NCI-H2196 (cell line): Measurements from ENCODE around the gene DCC.

Experiments
- DNase-seq: peaks from one replicate; lab custom pipeline; 2025; ENCODE audit not compliant: unreplicated experiment; lab: John Stamatoyannopoulos, UW

The DCC gene

DNA sequence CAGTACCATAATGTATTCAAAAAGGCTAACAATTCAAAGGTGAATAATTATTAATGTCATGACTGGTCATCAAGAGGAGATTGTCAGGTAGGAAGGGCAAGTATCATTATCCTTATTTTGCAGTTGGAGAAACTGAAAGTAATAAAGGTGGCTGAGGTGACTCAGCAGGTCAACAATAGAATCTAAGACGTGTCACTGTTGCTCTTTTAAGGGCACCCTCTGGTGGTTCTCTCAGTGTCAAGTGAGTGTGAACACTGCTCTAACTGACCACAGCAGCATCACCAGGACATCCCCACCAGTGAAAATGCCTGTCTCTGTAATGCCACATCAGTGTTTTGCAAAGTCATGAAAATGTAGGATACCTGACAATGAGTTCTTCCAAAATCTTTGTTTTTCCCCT is 69.7 kb downstream of the DCC start:
- no peak for DNase-seq

GRCh38 chr18:52415131-52415530 is 75.1 kb downstream of the DCC start:
- DNase-seq, result no peak

- no peak for DNase-seq
These were observed 83.1 kb downstream of the DCC start for GRCh38 chr18:52422985-52423601.

GRCh38 chr18:52426041-52426440 is 86.0 kb downstream of the DCC start:
- DNase-seq, result no peak

GRCh38 chr18:52426462-52426861 is 86.5 kb downstream of the DCC start:
- no peak for DNase-seq

DNA sequence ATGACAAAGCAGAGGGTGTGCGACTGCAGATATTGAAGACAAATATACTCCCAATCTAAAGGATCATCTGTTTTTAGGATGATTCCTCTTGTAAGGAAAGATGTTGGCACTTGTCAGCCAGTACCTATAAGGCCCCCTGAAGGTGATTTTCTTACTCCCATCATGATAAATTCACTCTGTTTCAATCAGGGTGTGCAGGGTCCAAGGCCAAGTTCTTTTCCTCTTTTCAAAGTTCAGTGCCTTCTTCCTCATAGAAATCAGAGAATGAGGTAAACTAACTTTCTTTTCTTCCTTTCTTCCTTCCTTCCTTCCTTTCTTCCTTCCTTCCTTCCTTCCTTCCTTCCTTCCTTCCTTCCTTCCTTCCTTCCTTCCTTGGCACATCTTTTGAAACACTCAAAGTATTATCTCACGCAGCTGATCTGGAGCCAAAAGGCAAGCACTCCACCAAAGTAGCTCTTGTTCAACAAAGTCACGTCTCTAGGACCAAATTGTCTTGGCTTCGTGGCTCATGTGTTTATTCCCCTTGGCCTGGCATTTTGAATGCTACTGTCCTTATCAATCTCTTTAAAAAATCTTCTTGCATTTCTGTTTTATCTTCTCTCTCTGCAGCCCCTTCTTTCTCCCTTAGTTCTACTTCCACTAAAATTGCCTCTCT is 87.7 kb downstream of the DCC start:
- no peak for DNase-seq

GRCh38 chr18:52431683-52432082 is 91.7 kb downstream of the DCC start:
- no peak for DNase-seq

GRCh38 chr18:52433797-52434196 is 93.8 kb downstream of the DCC start:
- DNase-seq, result no peak

DNA sequence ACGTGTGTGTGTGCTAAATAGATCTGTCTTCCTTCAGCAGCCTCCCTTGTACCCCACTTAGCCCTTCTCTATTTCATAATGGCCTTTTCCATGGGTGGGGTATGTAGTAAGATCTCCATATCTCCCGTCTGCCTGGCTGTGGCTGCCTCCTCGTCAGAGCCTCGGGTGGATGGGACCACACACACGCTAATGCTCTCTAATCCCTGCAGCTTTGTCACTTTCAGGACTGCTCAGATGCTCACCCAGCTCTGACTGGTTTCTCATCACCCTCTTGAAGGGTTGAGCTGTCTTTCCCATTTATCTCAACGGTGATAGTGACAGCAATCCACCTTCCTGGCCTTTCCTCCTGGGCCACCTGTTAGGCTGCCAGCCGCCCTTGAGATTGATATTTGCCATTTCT is 95.3 kb downstream of the DCC start:
- DNase-seq, result no peak

DNA sequence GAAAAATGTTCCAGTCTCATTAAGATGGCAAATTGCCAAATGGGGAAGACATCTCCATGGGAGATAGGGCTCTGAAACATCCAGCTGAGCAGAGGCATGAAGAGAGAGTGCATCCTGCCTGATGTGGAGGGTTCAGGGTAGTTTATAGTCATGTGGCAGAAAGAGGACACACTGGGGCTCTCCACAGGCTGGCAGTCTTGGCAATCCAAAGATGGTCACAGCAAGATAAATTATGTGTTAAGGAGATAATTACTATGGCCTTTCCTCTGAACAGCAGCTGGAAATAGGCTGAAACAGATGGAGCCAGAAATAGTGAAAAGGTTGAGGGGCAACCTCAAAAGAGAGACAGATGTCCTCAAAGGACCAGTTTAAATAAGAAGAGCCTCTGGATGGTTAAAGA is 97.2 kb downstream of the DCC start:
- DNase-seq, result no peak

DNA sequence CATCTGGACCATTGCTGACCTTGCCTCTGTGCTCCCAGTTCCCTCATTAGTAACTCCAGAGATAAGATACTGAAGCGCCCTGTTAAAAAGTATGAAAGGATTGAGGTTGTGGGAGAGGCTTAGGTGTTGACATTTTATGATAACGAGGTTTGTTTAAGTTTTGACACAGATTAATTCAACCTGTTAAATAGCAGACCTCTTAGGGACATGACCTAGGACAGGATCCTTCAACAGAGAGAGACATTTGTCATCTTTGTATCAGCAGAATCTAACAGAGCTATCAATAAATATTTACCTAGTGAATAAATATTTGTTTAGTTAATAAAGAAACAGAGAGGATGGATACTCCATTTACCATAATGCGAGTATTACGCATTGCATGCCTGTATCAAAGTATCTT is 99.5 kb downstream of the DCC start:
- DNase-seq, result no peak

DNA sequence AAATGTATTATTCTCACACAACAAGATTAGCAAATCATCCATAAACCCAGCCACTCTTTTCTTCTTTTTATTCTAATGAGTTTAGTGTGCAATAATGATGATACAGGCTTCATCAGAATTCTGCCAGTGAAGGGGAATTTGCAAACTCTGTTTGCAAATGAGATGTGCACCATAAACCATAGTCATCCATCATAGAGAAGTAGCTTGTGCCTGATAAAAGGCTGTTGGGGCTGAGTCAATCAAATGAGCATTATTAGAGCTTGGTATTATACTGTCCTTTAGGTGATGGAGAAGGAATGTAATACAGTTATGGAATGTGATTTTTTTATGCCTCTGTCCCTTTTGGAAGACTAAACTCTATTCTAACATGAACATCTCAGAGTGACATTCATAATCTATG is 101.8 kb downstream of the DCC start:
- DNase-seq, result no peak

- DNase-seq, result no peak
These were observed 102.7 kb downstream of the DCC start for GRCh38 chr18:52442686-52443085.

DNA sequence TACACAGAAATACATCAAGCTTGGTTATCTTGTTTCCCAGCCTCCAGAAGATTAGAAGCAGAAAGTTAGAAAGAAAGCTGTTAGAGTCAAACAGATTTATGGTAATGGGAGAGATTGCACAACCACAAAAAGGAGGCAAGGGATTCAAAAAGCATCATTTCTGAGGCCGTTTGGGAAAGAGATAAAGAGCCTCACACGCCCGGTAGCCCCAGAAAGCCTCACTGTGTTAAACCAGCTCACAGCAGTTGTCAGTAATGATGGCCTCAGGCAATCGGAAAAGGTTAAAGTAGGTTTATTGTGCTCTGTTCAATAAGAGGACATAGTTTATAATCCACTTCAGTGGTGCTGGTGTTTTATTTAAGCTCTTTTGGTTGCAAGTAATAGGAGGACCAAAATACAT is 111.3 kb downstream of the DCC start:
- no peak for DNase-seq

GRCh38 chr18:52451851-52452250 is 111.9 kb downstream of the DCC start:
- no peak for DNase-seq

GRCh38 chr18:52452427-52452826 is 112.4 kb downstream of the DCC start:
- DNase-seq, result no peak

GRCh38 chr18:52459890-52460289 is 119.9 kb downstream of the DCC start:
- no peak for DNase-seq

- DNase-seq, result no peak
These were observed 122.9 kb downstream of the DCC start for GRCh38 chr18:52462853-52463252.

DNA sequence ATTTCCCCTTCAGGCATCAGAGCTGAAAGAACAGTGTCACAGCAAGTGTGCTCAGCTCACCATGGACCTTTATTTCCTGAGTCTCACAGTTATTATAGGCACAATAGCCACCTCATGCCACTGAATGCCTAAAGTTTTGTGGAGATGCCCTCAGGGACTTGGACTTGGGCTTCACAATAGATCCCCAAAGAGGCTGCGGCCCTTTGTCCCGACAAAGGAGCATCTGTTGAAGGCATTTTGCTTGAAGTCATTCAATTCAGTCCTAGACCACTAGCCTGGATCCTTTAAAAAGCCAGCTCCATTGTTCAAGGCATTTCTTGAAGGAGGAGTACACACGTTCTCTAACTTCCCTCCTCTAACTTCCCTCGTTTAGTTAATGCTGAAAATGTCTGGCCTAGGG is 125.4 kb downstream of the DCC start:
- DNase-seq, result no peak

DNA sequence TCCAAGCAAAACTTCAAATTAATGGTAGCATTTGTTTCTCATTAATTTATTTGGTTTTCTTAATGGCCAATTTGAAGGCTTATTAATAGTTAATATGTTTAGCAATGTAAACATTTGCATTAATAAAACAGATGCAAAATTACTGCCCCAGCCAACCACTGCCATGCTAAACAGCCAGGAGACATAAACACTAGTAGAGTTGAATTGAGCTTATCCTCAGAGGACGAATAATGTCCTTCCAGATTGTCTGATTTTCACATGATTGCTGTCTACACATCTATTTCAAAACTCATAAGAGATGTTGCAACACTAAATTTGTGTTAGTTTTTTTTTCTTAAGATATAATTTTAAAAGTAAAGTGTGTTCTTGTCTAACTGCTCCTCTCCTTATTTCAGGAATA is 128.5 kb downstream of the DCC start:
- DNase-seq, result no peak

DNA sequence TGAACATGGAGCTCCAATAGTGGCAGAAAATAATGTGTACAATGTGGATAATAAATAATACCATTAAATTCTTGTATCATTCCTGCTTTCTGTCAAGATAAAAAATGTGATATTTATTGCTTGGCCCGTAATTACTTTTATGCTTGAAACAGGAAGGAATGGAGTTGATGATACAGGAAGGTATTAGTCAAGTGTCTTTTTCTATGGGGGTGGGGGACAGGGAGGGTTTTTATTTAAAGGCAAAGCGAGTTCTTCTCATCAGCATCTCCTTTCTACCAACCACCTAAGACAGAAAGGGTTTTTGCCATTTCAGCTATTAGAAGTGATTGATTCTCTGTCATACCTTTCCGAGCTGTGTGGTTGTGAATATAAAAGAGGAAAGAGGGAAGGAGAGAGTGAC is 135.3 kb downstream of the DCC start:
- DNase-seq, result no peak

DNA sequence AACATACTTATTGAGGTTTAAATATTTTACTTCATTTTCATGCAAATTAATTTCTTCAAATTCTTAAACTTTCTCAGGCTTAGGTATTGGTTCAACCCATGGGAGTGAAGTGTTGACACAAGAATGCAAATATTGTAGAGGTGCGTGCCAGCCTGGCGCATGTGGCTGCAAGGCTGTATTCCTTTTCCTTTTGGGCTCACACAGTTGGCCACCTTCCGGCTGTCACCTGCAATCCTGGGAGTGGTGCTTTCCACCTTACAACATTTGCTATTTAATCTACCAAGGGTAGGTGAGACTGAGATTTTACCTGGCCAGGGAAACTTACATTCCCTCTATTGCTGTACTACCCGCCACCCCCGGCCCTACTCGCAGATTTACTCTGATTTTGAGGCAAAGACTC is 141.1 kb downstream of the DCC start:
- DNase-seq, result no peak

- no peak for DNase-seq
These were observed 145.0 kb downstream of the DCC start for GRCh38 chr18:52484977-52485376.
